Thoracic aorta (tissue), 2 donors: ENCODE results near the gene HDGFL3. TPM values are rescaled to one million over a fixed set of nuclear protein-coding genes. Genes with fewer than 3 reads are reported as not detected.

Source experiments
- ATAC-seq: fragments of 150-250 bp; one replicate; pipeline ENCODE4 v1.8.0; 2017; ENCODE audit warnings: low read depth; ENCODE audit not compliant: insufficient number of reproducible peaks, low FRiP score
- DNase-seq: peaks from one replicate; pipeline ENCODE4 v3.0.0-alpha.2; 2020; ENCODE audit warnings: low spot score
- H3K27ac ChIP-seq, 2 donors: fragments of 200-600 bp; sonication (generic); 1 replicate in 1 of 2; 2 replicates in 1 of 2; pipeline ENCODE4 v1.5.1; 2016; ENCODE audit warnings: mild to moderate bottlenecking in 2 of 2, moderate library complexity in 2 of 2
- H3K27me3 ChIP-seq: fragments of 200-600 bp; sonication (generic); replicated peaks from 2 replicates; pipeline ENCODE4 v1.6.0; 2016; ENCODE audit warnings: mild to moderate bottlenecking; ENCODE audit not compliant: insufficient read depth
- H3K36me3 ChIP-seq: fragments of 200-600 bp; sonication (generic); one replicate; pipeline ENCODE4 v1.5.1; 2016
- H3K4me1 ChIP-seq, 2 donors: fragments of 200-600 bp; sonication (generic); 1 replicate in 1 of 2; 2 replicates in 1 of 2; pipeline versions ENCODE4 v1.5.1 to v1.6.0; 2016; ENCODE audit warnings: low read depth in 2 of 2, mild to moderate bottlenecking in 1 of 2; ENCODE audit not compliant: control insufficient read depth in 1 of 2
- H3K4me3 ChIP-seq: fragments of 200-600 bp; sonication (generic); 2 replicates; pipeline ENCODE4 v1.5.1; 2016; ENCODE audit warnings: mild to moderate bottlenecking
- H3K9me3 ChIP-seq: fragments of 200-600 bp; sonication (generic); 2 replicates; pipeline ENCODE4 v1.5.1; 2016
- CTCF ChIP-seq: fragments of 200-600 bp; sonication (generic); IDR thresholded peaks from one replicate; pipeline ENCODE4 v1.5.1; 2019; ENCODE audit warnings: antibody characterized with exemption
- total RNA-seq, 2 donors: library from RNA; depleted of rRNA; stranded (reverse); fragments of >200 nt; gene quantifications; one replicate each; pipeline versions ENCODE4 v1.1.0 to v1.2.3, GENCODE V29; 2016

The HDGFL3 gene
- total RNA-seq, 2 donors from 2014 or later = 19.6 to 118 TPM

GRCh38 chr15:83199288-83199687 is 8.3 kb downstream of the HDGFL3 start:
- no peak for TF ChIP-seq CTCF
- no peak for ATAC-seq
- H3K36me3 ChIP-seq = no peaks in the 10 kb centered on the region
- H3K27ac ChIP-seq = no peak overlapping the region
- no peak overlapping the region for H3K4me3 ChIP-seq
- no peak for DNase-seq
- peaks cover 6 to 29% of the 10 kb centered on the region in 2 donors for H3K4me1 ChIP-seq
- no peaks in the 10 kb centered on the region for H3K9me3 ChIP-seq
- H3K27me3 ChIP-seq = no peaks in the 10 kb centered on the region

- Histone ChIP-seq H3K27ac (no peak overlapping the region), H3K4me3 (no peak overlapping the region), H3K4me1 (peaks cover 6 to 33% of the 10 kb centered on the region in 2 donors), H3K36me3 (no peaks in the 10 kb centered on the region), H3K9me3 (no peaks in the 10 kb centered on the region), H3K27me3 (no peaks in the 10 kb centered on the region)
- DNase-seq (no peak), ATAC-seq (no peak)
- no peak for TF ChIP-seq CTCF
Measured at GRCh38 chr15:83198476-83198875, 9.1 kb downstream of the HDGFL3 start.

DNA sequence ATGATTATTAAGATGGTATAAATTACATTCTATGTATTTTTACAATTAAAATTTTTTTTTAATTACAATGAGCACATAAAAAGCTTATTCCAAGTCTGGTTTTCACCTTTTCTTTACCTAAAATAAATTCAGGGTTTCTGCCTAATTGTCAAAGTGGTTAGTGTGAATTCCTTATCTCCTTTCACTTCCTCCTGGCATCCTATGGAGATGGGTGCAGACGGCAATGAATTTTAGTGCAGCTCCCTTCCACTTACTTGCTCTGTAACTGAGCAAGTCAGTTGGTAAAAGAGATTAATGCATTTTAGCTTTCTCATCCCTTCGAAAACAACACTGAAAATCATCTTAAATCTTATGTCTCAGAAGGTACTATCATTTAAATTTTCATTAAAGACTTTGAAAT is 13.1 kb downstream of the HDGFL3 start:
- Histone ChIP-seq H3K27ac (no peak overlapping the region), H3K9me3 (no peaks in the 10 kb centered on the region), H3K27me3 (no peaks in the 10 kb centered on the region), H3K36me3 (no peaks in the 10 kb centered on the region), H3K4me1 (peaks cover 0 to 20% of the 10 kb centered on the region in 2 donors), H3K4me3 (no peak overlapping the region)
- ATAC-seq (no peak), DNase-seq (no peak)
- TF ChIP-seq CTCF = no peak

DNA sequence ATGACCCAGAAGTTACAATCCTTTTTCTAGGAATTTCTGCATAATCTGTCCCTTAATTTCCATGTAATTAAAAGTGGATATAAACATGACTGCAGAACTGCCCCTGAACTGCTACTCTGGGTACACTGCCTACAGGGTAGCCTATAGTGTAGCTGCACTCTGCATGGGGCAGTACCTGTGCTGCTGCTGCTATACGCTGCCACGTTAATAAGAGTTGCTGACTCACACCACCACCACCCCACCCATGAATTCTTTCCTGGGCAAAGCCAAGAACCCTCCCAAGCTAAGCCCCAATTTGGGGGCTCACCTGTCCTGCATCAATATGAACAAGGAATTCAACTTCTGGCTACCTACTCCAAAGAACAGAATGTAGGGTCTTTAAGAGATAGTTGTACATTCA is 13.9 kb downstream of the HDGFL3 start:
- DNase-seq = no peak
- H3K4me1 ChIP-seq = peaks cover 0 to 19% of the 10 kb centered on the region in 2 donors
- H3K9me3 ChIP-seq = no peaks in the 10 kb centered on the region
- no peak overlapping the region for H3K4me3 ChIP-seq
- no peak overlapping the region for H3K27ac ChIP-seq
- H3K27me3 ChIP-seq = no peaks in the 10 kb centered on the region
- no peaks in the 10 kb centered on the region for H3K36me3 ChIP-seq
- no peak for ATAC-seq
- no peak for TF ChIP-seq CTCF

DNA sequence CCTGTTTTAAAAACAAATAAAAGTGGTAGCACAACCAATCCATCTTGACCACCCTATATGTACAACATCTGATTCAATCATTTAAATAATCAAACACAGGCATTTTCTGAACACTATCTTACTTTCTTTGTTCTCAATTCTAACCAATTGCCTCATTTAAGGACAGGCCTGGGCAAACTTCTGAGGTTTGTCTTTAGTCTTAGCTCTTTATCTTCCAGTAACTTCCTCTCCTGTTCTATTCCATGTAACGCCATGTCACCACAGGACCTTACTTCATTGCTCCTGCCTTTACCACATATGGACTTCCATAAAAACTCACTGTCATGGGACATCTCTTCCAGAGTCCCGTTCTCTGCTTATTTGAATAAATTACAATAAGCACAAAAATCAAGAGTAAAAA is 14.9 kb downstream of the HDGFL3 start:
- H3K27me3 ChIP-seq = no peaks in the 10 kb centered on the region
- H3K4me3 ChIP-seq = no peak overlapping the region
- TF ChIP-seq CTCF = no peak
- DNase-seq (no peak), ATAC-seq (no peak)
- no peaks in the 10 kb centered on the region for H3K36me3 ChIP-seq
- H3K4me1 ChIP-seq = peaks cover 0 to 15% of the 10 kb centered on the region in 2 donors
- H3K9me3 ChIP-seq = no peaks in the 10 kb centered on the region
- no peak overlapping the region for H3K27ac ChIP-seq
